Stimulated activated CD8-positive, alpha-beta memory T cell treated with anti-CD3 and anti-CD28 coated beads, Interleukin-2, amount 100 ng/mL, for 48 hours (primary cell): ENCODE measurements around the gene RRP1B.

Experiments used
- DNase-seq, 2 donors: peaks; one replicate each; pipeline ENCODE4 v3.0.0-alpha.2; 2020; ENCODE audit warnings: low read depth in 2 of 2

Gene RRP1B

GRCh38 chr21:43744725-43745124, 85.4 kb downstream of the RRP1B start:
- no peak for DNase-seq
